Glutamatergic neuron (in vitro differentiated cells): ENCODE results near the gene NEURL4. TPM values are rescaled to one million over a fixed set of nuclear protein-coding genes. Genes with fewer than 3 reads are reported as not detected.
"Not testable (repeated sequence)": the region's sequence is repeated elsewhere in the genome, so short reads cannot be mapped to it uniquely, and the experiment has no call there.

Experiments
- DNase-seq: peaks from one replicate; pipeline ENCODE4 v3.0.0; 2022
- H3K27ac Mint-ChIP-seq: one replicate; pipeline ENCODE4 v1.8.0; 2020; ENCODE audit warnings: mild to moderate bottlenecking, mixed read lengths, inconsistent platforms; ENCODE audit not compliant: unreplicated experiment
- H3K27me3 Mint-ChIP-seq: one replicate; pipeline ENCODE4 v1.8.0; 2020; ENCODE audit warnings: mild to moderate bottlenecking, moderate library complexity, mixed read lengths, inconsistent platforms; ENCODE audit not compliant: unreplicated experiment
- H3K36me3 Mint-ChIP-seq: one replicate; pipeline ENCODE4 v1.8.0; 2020; ENCODE audit warnings: mild to moderate bottlenecking, mixed read lengths, inconsistent platforms; ENCODE audit not compliant: unreplicated experiment
- H3K4me1 Mint-ChIP-seq: one replicate; pipeline ENCODE4 v1.8.0; 2020; ENCODE audit warnings: mild to moderate bottlenecking, low read depth, mixed read lengths, inconsistent platforms; ENCODE audit not compliant: unreplicated experiment
- H3K4me3 Mint-ChIP-seq: one replicate; pipeline ENCODE4 v1.8.0; 2020; ENCODE audit warnings: mild to moderate bottlenecking, mixed read lengths, inconsistent platforms; ENCODE audit not compliant: unreplicated experiment
- H3K9me3 Mint-ChIP-seq: one replicate; pipeline ENCODE4 v1.8.0; 2020; ENCODE audit warnings: mild to moderate bottlenecking, moderate library complexity, mixed read lengths, inconsistent platforms; ENCODE audit not compliant: unreplicated experiment
- CTCF ChIP-seq: fragments of 200-600 bp; sonication (generic); IDR thresholded peaks from one replicate; pipeline ENCODE4 v1.5.0; 2021; ENCODE audit not compliant: partially characterized antibody, unreplicated experiment
- total RNA-seq: library from RNA; stranded (reverse); fragmentation: NEBNext Ultra II Directional; extraction: Animal tissue kit (Norgen Biotek cat#: 25700); gene quantifications from one replicate; pipeline ENCODE4 v1.2.1, GENCODE V29; 2021; ENCODE audit not compliant: unreplicated experiment

NEURL4 gene
- total RNA-seq, 1 donor from 2014 or later = 97.6 TPM

- H3K27me3 Mint-ChIP-seq = peaks cover 1% of the 10 kb centered on the region
- no peak overlapping the region for H3K27ac Mint-ChIP-seq
- no peaks in the 10 kb centered on the region for H3K4me1 Mint-ChIP-seq
- H3K4me3 Mint-ChIP-seq = no peak overlapping the region
- peaks cover 3% of the 10 kb centered on the region for H3K9me3 Mint-ChIP-seq
- peaks cover 3% of the 10 kb centered on the region for H3K36me3 Mint-ChIP-seq
- TF ChIP-seq CTCF = no peak
- DNase-seq = no peak
Measured at GRCh38 chr17:7367918-7368598, 38.9 kb upstream of the NEURL4 start.

- DNase-seq = no peak
- H3K27me3 Mint-ChIP-seq = peaks cover 1% of the 10 kb centered on the region
- no peak overlapping the region for H3K4me3 Mint-ChIP-seq
Measured at GRCh38 chr17:7367083-7367482, 37.9 kb upstream of the NEURL4 start.

GRCh38 chr17:7365963-7366362 is 36.8 kb upstream of the NEURL4 start:
- not testable (repeated sequence) for DNase-seq, H3K4me3 Mint-ChIP-seq, H3K27me3 Mint-ChIP-seq, H3K27ac Mint-ChIP-seq, H3K9me3 Mint-ChIP-seq, H3K36me3 Mint-ChIP-seq, H3K4me1 Mint-ChIP-seq

More at GRCh38 chr17:7367083-7367482, 37.9 kb upstream of the NEURL4 start:
- peaks cover 3% of the 10 kb centered on the region for H3K9me3 Mint-ChIP-seq
- H3K36me3 Mint-ChIP-seq = peaks cover 3% of the 10 kb centered on the region
- H3K4me1 Mint-ChIP-seq = no peaks in the 10 kb centered on the region
- H3K27ac Mint-ChIP-seq = no peak overlapping the region
- no peak for TF ChIP-seq CTCF

- Mint-ChIP-seq H3K4me3 (no peak overlapping the region), H3K27ac (no peak overlapping the region), H3K36me3 (peaks cover 3% of the 10 kb centered on the region)
Measured at GRCh38 chr17:7363311-7363710, 34.2 kb upstream of the NEURL4 start.

GRCh38 chr17:7361906-7362305 is 32.8 kb upstream of the NEURL4 start:
- peaks cover 3% of the 10 kb centered on the region for H3K27me3 Mint-ChIP-seq
- no peak for TF ChIP-seq CTCF
- peaks cover 3% of the 10 kb centered on the region for H3K9me3 Mint-ChIP-seq
- no peak overlapping the region for H3K4me3 Mint-ChIP-seq
- H3K27ac Mint-ChIP-seq = no peak overlapping the region
- no peaks in the 10 kb centered on the region for H3K4me1 Mint-ChIP-seq
- no peak for DNase-seq
- peaks cover 3% of the 10 kb centered on the region for H3K36me3 Mint-ChIP-seq

More at GRCh38 chr17:7363311-7363710, 34.2 kb upstream of the NEURL4 start:
- DNase-seq = no peak
- H3K9me3 Mint-ChIP-seq = peaks cover 3% of the 10 kb centered on the region
- H3K4me1 Mint-ChIP-seq = no peaks in the 10 kb centered on the region
- H3K27me3 Mint-ChIP-seq = no peaks in the 10 kb centered on the region
- TF ChIP-seq CTCF = no peak
